Umbilical cord (tissue), 2 donors: ENCODE data around the gene SARDH. TPM values are rescaled to one million over a fixed set of nuclear protein-coding genes. Genes with fewer than 3 reads are reported as not detected.
A peak's percentile ranks its signal among the peaks of the same experiment; 100 is the strongest.

ENCODE experiments used
- DNase-seq: peaks from one replicate; pipeline ENCODE4 v3.0.0-alpha.2; 2015; ENCODE audit warnings: low spot score
- total RNA-seq: library from RNA; depleted of rRNA; stranded (reverse); fragments of >200 nt; gene quantifications from one replicate; pipeline ENCODE4 v1.2.3, GENCODE V29; 2014; ENCODE audit warnings: low replicate concordance; ENCODE audit not compliant: insufficient read depth

Gene SARDH
- total RNA-seq, 1 donor from 2014 or later: 7.7 TPM

DNA sequence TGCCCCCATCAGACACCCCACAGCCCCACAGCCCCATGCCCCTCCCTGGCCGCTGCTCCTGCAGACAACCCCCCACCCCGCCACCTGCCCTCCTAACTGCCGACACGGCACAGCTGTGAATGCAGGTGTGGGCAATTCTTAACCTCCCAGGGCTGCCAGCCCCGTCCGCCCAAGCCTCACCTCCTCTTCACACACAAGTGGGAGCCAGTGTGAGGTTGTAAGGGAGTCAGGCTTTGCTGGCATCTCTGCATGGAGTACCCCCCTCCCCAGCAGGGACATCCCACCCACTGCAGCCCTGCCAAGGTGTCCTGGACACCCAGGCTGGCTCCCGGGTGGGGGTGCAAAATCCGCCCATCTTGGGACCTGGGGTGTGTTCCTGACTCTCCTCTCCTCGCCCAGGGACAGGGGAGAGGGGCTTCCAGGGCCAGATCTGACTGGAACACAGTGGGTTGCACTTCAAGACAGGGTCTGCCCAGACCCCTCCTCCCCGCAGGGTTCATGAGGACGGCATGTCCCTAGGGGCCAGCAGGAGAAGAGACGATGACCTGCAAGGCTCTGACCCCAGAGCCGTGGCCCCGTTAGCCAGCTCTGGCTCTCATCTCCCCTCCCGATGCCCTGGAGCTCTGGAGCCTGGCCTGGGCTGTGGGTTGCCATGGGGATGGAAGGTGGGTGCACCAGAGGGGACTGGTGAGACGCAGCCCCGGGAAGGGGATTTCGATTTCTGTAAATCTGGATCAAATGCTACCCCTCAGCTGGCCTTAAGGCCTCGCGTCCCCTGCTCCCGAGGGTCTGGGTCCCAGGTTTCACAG is 34.4 kb downstream of the SARDH start:
- no peak for DNase-seq

DNA sequence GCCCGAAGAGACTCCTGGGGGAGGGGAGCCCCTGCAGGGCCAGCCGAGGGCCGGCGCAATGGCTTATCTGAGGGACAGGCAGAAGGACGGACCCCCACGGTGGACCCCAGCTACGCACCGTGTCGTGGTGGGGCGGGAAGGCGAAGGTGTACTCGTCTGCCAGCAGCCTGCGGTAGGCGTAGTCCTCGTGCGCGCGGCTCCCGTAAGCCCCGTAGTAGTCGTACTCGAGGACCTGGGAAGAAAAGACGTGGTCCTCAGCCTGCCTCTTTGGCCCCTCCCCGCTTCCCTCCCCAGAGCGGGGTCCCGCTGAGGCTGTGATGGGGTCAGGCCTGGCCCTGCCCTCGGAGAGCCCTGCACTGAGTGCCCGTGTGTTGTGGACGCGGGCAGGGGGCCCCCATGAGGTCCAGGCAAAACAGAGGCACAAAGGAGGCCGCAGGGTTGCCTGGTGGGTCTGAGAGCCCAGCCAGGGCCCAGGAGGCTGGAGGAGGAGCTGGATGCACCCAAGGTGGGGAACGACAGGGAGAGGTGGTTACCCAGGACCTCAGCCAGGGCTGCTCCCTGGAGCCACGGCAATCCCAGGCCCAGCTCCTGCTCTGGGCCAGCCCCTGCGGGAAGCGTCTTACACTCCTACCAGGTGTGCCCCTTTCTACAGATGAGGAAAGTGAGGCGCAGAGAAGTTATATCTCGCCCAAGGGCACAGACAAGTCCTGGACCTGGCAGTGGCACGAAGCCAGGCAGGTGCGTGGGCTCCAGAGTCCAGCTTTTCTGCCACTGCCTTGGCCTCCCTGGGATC is 35.2 kb downstream of the SARDH start:
- no peak for DNase-seq

DNA sequence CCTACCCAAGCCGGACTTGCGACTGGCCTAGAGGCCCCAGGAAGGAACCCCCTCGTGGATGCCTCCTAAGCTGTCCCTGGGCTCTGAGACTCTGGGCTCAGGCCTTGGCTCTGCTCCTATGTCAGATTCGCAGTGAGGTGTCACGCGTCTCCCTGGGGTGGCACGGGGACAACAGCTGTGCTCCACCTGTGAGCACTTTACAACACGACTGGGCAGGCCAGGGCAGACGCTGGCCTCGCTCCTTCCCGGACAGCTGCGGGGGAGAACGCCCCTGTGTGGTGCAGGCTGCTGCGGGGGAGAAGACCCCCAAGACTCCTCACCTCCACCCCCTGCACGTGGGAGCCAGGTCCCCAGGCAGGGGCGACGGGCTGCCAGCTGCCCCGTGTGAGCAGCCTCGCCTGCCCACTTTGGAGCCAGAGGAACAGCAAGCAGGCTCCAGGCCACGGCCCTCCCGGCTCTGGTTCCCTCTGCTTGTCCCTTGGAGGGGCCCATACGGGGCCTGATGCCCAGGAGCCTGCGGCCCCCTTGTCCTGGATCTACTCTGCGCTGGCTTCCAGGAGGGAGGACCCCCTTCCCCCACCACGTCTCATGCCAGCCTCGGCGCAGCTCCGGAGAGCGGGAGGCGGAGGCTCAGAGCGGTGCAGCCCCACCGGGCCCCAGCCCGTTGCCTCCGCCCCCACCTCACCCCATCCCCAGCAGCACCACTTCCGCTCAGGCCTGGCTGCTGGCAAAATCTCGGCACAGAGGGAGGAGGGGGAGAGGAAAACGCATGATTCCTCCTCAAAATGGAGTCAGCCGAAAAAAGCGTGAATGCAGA is 36.0 kb downstream of the SARDH start:
- peak; percentile 87 for DNase-seq

DNA sequence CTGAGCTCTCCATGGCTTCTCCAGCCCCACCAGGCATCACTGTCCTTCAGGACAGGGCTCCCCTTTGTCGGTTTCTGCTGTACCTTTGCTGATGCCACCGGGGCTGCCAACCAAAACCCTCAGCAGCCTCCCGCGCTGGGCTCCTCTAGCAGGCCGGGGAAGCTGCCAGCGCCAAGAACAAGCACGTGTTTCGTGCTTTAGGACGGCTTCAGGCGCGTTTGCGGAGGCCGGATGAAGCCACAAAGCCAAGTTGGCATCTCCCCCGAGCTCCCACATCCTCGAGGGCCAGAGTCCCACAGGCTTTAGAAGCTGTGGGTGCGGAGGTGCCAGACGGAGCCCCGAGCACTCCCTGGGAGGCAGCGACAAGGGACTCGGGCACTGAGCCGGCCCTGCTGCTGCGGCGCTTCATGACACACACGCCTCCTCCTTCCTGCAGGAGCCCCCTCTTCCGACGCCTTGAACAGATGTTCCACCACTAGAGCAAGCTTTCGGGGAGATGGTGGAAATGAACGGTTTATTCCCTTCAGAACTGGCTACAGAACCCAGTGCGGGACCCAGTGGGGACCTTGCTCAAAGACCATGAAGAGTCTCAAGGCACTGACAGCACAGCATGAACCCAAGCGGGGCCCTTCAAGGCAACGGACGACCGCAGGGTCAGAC is 36.7 kb downstream of the SARDH start:
- no peak for DNase-seq

DNA sequence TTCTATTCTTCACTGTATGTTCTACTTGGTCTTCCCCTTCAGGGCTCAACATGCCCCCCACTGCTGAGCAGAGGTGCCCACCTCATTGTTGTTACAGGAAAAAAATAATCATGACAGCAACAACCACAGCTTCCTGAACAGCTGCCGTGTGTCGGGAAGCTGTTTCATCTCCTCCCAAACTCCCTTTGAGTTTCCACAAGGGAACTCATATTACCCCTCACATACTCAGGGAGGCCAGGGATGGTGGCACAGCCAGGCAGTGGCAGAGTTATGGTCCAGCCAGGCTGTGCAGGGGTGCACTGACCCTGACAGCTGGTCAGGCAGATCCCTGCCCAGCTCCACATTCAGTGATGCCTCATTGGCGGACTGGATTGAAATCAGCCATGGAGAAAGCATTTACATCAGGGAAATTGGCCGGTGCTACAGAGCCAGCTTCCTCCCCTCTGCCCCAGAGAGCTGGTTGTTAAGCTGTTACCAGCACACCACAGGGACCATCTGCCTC is 37.3 kb downstream of the SARDH start:
- no peak for DNase-seq

DNA sequence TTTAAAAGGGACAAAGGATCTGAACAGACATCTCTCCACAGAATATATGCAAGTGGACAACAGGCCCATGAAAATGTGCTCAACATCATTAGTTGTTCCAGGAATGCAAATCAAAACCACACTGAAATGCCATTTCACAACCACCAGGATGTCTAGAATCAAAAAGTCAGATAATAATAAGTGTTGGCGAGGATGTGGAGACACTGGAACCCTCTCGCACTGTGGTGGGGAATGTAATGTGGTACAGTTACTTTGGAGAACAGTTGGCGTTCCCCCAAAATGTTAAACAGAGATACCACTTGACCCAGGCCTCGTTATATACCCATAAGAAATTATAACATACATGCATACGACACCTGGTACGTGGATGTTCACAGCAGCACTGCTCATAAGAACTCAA is 38.6 kb downstream of the SARDH start:
- DNase-seq: no peak

DNA sequence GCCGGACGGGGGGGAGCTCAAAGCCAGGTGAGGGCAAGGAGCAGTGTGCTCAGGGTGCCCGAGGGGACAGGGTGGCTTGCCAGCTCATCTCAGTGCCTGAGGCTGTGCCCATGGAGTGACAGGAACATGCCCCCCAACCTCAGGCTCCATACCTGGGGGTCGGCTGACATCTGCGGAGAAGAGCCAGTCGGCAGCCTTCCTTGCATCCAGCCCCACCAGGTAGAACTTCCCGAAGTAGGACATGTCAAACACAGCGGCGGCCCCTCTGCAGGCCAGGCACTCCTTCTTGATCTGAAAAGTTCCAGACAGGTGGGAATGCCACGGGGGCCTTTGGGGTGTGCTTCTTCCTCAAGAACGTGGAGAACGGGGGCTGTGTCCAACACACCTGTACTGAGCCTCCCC is 42.1 kb downstream of the SARDH start:
- DNase-seq: no peak

DNA sequence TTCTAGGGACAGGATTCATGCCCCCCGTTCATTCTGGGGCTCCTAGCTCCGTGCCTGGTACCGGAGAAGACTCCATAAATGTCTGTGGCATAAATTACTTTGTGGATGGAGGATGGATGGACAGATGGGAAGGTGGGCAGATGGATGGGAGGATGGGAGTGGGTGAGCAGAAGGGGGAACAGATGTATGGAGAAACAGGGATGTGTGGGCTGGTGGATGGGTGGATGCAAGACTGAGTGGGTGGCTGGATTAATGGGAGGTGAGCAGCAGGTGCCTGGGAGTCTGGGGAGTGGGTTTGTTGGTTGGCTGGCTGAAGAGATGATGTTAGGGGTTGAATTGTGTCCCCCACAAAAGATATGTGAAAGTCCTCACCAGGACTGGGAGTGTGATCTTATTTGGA is 43.5 kb downstream of the SARDH start:
- no peak for DNase-seq

DNA sequence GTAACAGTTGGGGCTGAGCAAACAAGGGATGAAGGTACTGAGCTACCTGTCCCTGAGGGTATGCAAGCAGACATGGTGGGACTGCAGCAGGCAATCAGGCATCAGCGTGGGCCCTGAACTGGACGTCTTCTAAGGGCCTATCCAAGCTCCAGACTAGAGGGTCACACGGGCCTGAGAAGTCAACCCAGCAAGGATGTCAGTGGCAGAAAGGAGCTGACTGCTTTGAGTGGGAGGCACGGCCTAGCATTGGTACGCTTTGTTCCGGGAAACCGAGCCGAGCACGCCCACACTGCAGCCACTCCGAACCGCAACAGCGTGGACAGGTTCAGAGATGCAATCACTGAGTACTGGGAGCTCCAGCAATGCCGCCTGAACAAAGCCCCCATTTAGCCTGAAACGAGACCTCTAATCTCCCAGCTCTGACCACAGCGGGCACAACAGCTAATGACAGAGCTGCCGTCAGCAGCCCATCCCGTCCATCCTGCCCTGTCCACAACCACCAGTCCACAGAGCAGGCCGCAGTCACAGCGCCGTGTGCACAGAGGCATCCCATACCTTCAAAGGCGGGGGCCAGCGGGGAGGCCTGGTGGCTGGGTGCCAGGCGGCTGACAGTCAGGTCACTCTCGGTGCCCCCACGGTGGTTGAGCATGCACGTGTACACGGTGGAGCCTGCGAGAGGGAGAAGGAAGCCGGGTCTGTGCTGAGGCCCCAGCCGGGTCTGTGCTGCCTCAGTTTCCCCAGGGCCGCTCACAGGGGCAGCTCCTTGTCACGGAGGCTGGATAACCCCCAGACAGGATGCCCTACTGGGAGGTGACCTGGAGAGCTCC is 44.2 kb downstream of the SARDH start:
- no peak for DNase-seq

DNA sequence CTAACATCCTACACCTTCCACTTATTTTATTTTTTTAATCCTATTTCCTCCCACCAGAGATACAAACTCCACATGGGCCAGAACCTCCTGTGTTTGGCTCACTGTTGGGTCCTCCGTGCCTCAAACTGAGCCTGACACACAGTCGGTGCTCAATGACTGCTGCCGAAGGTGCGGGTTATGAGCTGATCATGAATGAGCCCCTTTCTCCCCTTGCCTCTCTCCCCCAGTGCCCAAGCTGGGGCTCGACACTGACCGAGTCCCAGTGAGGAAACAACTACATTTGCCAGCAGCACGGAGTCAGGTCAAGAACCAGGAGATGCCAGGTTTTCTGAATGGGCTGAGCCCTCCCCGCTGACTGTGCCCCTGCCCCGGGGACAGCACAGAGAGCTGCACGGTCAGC is 45.0 kb downstream of the SARDH start:
- no peak for DNase-seq

DNA sequence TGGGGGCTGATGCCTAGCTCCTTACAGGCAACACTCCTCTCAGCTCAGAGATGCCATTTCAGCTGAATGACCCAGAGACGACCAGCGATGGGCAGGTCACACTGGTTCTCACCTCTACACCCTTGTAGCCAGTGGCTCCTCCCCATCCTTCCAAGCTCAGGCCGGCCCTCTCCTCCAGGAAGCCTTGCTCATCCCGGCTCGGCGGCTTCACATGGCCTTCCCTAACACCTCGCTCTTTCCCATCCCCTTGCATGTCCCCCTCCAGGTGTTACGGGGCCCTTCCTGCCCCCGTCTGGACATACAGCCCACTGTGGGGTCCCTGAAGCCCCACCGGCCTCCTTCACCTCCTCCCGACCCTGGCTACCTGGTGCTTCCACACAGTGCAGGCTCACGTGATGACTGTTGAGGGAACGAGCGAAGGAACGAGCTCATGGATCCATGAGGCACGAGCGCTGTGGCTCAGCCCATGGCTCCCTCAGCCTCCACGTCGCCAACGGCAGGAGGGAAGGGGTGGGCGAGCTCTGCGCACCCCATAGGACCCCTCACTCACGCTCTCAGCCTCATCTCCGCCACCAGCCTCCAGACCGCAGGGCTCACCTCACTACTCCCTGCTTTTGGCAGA is 45.7 kb downstream of the SARDH start:
- DNase-seq: no peak

DNA sequence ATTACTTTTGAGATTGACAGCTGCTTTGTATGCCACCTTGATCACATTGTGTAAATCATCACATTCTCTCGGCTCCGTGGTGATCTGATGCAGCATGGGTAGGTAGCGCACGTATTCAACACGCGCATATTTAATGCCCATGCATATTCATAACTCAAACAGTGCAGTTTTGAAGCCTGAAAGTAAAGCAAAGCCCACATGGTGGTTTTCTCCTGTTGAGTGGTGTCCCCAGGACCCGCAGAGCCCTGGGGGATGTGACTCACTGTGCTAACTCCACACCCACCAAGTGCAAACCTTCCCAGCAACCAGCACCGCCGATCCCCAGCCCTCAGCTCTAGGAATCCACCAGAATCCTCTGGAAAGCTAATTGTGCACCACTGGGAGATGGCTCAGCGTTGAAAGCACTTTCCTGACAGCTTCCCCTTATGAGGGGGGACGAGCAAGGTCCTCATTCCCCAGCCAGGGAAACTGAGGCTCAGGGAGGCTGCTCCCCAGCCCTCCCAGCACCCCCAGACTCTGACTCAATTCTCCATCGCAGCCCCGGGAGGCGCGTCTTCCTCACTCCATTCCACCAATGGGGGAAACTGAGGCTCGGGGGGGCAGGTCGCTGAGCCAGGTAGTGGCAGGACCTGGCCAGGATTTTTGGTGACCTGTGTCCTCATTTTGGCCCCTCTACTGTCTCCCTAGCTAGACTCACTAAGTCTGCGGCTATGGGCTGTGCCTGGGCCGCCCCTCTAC is 46.4 kb downstream of the SARDH start:
- no peak for DNase-seq

DNA sequence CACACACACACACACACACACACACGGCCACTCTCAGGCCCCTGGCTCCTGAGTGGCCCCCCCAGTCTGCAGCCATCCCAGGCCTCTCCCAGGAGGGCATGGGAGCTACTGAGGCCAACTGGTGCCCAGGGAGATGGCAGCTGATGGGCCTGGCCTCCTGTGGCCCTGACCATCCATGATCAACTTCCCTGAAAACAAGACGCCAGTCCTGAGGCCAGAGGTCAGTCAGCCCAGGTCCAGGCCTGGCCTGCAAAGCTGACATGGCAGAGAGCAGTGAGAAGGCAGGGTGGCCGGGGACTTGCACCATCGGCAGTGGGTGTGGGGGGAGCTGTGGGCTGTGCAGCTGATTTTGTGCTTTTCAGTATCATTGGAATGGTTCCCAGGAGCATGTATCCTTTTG is 47.0 kb downstream of the SARDH start:
- DNase-seq: no peak

DNA sequence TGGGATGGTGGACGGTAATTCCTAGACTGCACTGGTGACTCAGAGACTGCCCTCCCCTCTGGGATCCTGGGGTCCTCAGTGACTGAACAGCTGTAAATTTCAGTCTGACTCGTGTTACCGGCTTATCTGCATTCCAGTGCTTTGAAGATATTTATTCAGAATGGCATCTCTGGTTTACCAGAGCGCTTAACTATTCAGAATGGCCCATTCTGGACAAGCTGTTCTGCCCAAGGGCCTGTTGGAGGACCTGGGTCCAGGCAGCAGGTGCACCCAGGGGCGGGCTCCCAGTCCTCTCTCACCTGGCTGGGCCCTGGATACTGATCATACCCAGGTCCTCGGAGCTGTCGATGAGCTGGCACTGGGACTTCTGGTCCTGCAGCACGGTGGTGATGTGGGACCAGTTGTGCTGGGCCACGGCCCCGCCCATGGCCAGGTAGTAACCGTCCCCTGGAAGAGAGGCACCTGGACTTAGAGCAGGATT is 48.0 kb downstream of the SARDH start:
- peak; percentile 82 for DNase-seq

DNA sequence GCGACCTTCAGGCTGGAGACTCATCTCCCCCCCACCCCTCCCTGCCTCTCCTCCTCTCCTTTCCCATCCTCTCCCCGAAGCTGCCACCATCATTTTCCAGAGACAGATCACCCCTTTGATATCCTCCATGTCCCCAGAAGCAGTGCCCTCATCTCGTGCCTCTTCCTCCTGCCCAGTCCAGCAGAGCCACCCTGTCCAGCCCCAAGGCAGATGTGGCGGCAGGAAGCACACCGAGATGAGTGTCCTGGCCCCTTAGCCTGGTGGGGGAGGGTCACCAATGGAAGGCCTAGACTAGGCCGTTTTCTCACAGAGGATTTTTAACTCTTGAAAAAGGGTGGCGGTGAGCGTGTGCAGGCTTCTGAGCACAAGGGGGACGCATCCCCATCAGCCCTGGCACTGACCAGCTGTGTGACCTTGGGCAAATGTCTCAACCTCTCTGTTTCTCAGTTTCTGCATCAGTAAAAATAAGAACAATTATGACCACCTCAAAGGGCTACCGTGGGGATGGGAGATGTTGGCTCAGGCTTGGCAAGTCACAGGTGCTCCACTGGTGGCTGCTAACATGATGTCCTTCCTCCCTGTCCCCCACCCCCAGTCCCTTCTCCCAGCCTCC is 48.9 kb downstream of the SARDH start:
- DNase-seq: no peak

DNA sequence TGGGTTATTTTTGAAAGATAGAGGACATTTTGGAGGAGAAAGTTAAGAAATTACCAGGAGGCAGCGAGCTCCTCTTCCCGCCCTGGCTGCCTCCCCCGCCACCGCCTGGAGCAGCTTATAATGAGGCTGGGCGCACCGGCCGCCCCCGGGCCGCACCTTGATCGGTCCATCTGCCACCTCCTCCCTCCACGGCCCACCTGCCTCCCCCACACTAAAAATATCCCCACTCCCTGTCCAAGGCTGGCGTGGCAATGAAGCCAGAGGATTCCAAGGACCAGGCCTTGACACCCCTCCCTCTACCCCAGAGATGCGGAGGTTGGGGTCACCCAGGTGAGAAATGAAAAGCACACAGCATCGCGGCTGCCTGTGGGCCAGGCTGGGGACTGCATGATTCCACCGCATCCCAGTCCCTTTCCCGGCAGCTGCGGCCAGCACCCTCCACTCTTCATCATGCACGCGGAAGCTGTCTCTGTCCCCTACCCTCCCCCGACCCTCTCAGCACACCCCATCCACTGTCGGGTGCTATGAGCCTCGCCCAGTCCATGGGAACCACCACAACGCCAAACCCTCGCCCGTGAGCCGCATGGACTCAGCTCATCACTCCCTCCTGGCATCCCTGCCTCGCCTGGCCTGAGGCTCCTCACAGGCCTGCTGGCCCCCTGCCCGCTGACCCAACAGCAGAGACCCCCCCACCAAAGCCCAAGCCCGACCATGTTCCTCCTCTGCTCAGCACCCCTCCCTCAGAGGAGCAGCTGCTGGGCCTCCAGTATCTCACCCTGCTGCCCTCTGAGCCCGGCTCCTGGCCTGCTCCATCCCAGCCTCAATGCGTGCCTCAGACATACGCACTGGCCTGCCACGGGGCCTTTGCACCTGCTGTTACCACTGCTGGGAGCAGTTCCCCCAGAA is 50.0 kb downstream of the SARDH start:
- no peak for DNase-seq
